PC-9 (cell line): Measurements from ENCODE around the gene NDUFB4. TPM values are rescaled to one million over a fixed set of nuclear protein-coding genes. Genes with fewer than 3 reads are reported as not detected.
"Not testable (repeated sequence)": the region's sequence is repeated elsewhere in the genome, so short reads cannot be mapped to it uniquely, and the experiment has no call there.

Experiments
- BruUV-seq: library from RNA; stranded (reverse); fragments of 400-500 nt; replicated peaks from 2 replicates; lab custom pipeline; 2021; lab: Mats Ljungman, UMichigan
- CTCF ChIA-PET: fragments of 300-600 bp; sonication (Branson Sonifier 250); formaldehyde crosslinking; loops from one replicate; lab custom pipeline; 2022; ENCODE audit warnings: antibody characterized with exemption; lab: Charles Lee
- POLR2A ChIA-PET: fragments of 300-600 bp; sonication (Branson Sonifier 250); formaldehyde crosslinking; loops from one replicate; lab custom pipeline; 2022; ENCODE audit warnings: antibody characterized with exemption; ENCODE audit not compliant: unreplicated experiment; lab: Charles Lee
- DNase-seq, 2 experiments: peaks; one replicate each; pipeline versions ENCODE4 v3.0.0 to v3.0.0-alpha.2; 2015 to 2022; ENCODE audit warnings: mixed read lengths in 1 of 2
- H2AFZ ChIP-seq: fragments of 200-600 bp; sonication (generic); 2 replicates; pipeline ENCODE4 v1.8.1; 2017; ENCODE audit warnings: antibody characterized with exemption
- H3F3A ChIP-seq: fragments of 200-600 bp; sonication (generic); 2 replicates; pipeline ENCODE4 v1.8.1; 2017; ENCODE audit warnings: antibody characterized with exemption, mild to moderate bottlenecking, low read depth; ENCODE audit not compliant: insufficient read depth
- H3K27ac ChIP-seq: fragments of 200-600 bp; sonication (generic); 2 replicates; pipeline ENCODE4 v1.6.1; 2016; ENCODE audit warnings: mixed run types
- H3K27me3 ChIP-seq: fragments of 200-600 bp; sonication (generic); 2 replicates; pipeline ENCODE4 v1.6.1; 2016; ENCODE audit warnings: low read depth, mixed run types; ENCODE audit not compliant: insufficient read depth
- H3K36me3 ChIP-seq: fragments of 200-600 bp; sonication (generic); 2 replicates; pipeline ENCODE4 v1.6.1; 2016; ENCODE audit warnings: low read depth, mixed run types
- H3K4me1 ChIP-seq: fragments of 200-600 bp; sonication (generic); replicated peaks from 2 replicates; pipeline ENCODE4 v1.6.1; 2016; ENCODE audit warnings: mixed run types; ENCODE audit not compliant: insufficient read depth
- H3K4me2 ChIP-seq: fragments of 200-600 bp; sonication (generic); 2 replicates; pipeline ENCODE4 v1.6.1; 2017; ENCODE audit warnings: mixed run types
- H3K4me3 ChIP-seq: fragments of 200-600 bp; sonication (generic); 2 replicates; pipeline ENCODE4 v1.6.1; 2016; ENCODE audit warnings: mixed run types
- H3K79me2 ChIP-seq: fragments of 200-600 bp; sonication (generic); 2 replicates; pipeline ENCODE4 v1.6.1; 2017; ENCODE audit warnings: low read depth, mixed run types
- H3K9me2 ChIP-seq: fragments of 200-600 bp; sonication (generic); 2 replicates; pipeline ENCODE4 v1.8.1; 2017; ENCODE audit warnings: mild to moderate bottlenecking; ENCODE audit not compliant: insufficient read depth
- H3K9me3 ChIP-seq: fragments of 200-600 bp; sonication (generic); 2 replicates; pipeline ENCODE4 v1.8.1; 2016; ENCODE audit warnings: low read depth; ENCODE audit not compliant: insufficient read depth
- H4K20me1 ChIP-seq: fragments of 200-600 bp; sonication (generic); 2 replicates; pipeline ENCODE4 v1.8.1; 2017; ENCODE audit not compliant: insufficient read depth
- CTCF ChIP-seq: fragments of 200-600 bp; sonication (generic); conservative IDR thresholded peaks from 2 replicates; pipeline ENCODE4 v1.6.1; 2017; ENCODE audit warnings: mixed run types, antibody characterized with exemption, mild to moderate bottlenecking, moderate library complexity
- EZH2 ChIP-seq: fragments of 200-600 bp; sonication (generic); IDR thresholded peaks from 2 replicates; pipeline ENCODE4 v1.8.0; 2017; ENCODE audit warnings: antibody characterized with exemption, low read depth
- intact Hi-C: fragments of 100-400 bp; cut with micrococcal nuclease; formaldehyde crosslinking; loops from one replicate; pipeline ENCODE4 v1.10.0; 2022; ENCODE audit not compliant: unreplicated experiment
- total RNA-seq: library from RNA; stranded (reverse); gene quantifications from 2 replicates; pipeline ENCODE4 v1.2.3, GENCODE V29; 2021

NDUFB4 gene
- total RNA-seq, 1 experiment from 2014 or later, result 217 TPM

GRCh38 chr3:120614765-120615164, 18.6 kb downstream of the NDUFB4 start:
- Histone ChIP-seq H3K79me2 (no peaks in the 10 kb centered on the region), H3K4me3 (no peak overlapping the region), H3K4me1 (no peaks in the 10 kb centered on the region), H3K27me3 (no peaks in the 10 kb centered on the region), H4K20me1 (no peaks in the 10 kb centered on the region), H3K9me2 (no peaks in the 10 kb centered on the region), H2AFZ (no peak overlapping the region), H3K4me2 (no peak overlapping the region), H3K9me3 (no peaks in the 10 kb centered on the region), H3K36me3 (no peaks in the 10 kb centered on the region), H3K27ac (no peak overlapping the region), H3F3A (no peaks in the 10 kb centered on the region)
- no peak for TF ChIP-seq EZH2
- TF ChIP-seq CTCF, result no peak
- ChIA-PET CTCF (no interaction called here), POLR2A (no interaction called here)
- no TSS peak for BruUV-seq
- intact Hi-C loops, result no loop called here
- DNase-seq, result no peak

GRCh38 chr3:120615847-120616609, 19.9 kb downstream of the NDUFB4 start:
- Histone ChIP-seq H3F3A (no peaks in the 10 kb centered on the region), H3K36me3 (no peaks in the 10 kb centered on the region), H3K9me3 (no peaks in the 10 kb centered on the region), H3K27me3 (no peaks in the 10 kb centered on the region), H3K79me2 (no peaks in the 10 kb centered on the region), H3K4me1 (no peaks in the 10 kb centered on the region), H3K4me3 (no peak overlapping the region), H4K20me1 (no peaks in the 10 kb centered on the region), H2AFZ (no peak overlapping the region), H3K4me2 (no peak overlapping the region), H3K27ac (no peak overlapping the region), H3K9me2 (no peaks in the 10 kb centered on the region)
- no peak for DNase-seq
- ChIA-PET POLR2A (no interaction called here), CTCF (no interaction called here)
- intact Hi-C loops, result no loop called here
- BruUV-seq, result no TSS peak
- no peak for TF ChIP-seq EZH2
- TF ChIP-seq CTCF, result no peak

GRCh38 chr3:120616745-120617144, 20.6 kb downstream of the NDUFB4 start:
- H3K27me3 ChIP-seq, H3K4me3 ChIP-seq, H3K4me1 ChIP-seq, BruUV-seq, H4K20me1 ChIP-seq, DNase-seq, H3K79me2 ChIP-seq, H3F3A ChIP-seq, H3K27ac ChIP-seq, H3K9me3 ChIP-seq, H2AFZ ChIP-seq, intact Hi-C loops, H3K4me2 ChIP-seq, CTCF ChIA-PET, H3K9me2 ChIP-seq, H3K36me3 ChIP-seq, POLR2A ChIA-PET: not testable (repeated sequence)
